Glutamatergic neuron (in vitro differentiated cells): ENCODE data around the gene XG. TPM values are rescaled to one million over a fixed set of nuclear protein-coding genes. Genes with fewer than 3 reads are reported as not detected.

ENCODE experiments used
- DNase-seq: peaks from one replicate; pipeline ENCODE4 v3.0.0; 2022
- H3K27ac Mint-ChIP-seq: one replicate; pipeline ENCODE4 v1.8.0; 2020; ENCODE audit warnings: mild to moderate bottlenecking, mixed read lengths, inconsistent platforms; ENCODE audit not compliant: unreplicated experiment
- H3K27me3 Mint-ChIP-seq: one replicate; pipeline ENCODE4 v1.8.0; 2020; ENCODE audit warnings: mild to moderate bottlenecking, moderate library complexity, mixed read lengths, inconsistent platforms; ENCODE audit not compliant: unreplicated experiment
- H3K36me3 Mint-ChIP-seq: one replicate; pipeline ENCODE4 v1.8.0; 2020; ENCODE audit warnings: mild to moderate bottlenecking, mixed read lengths, inconsistent platforms; ENCODE audit not compliant: unreplicated experiment
- H3K4me1 Mint-ChIP-seq: one replicate; pipeline ENCODE4 v1.8.0; 2020; ENCODE audit warnings: mild to moderate bottlenecking, low read depth, mixed read lengths, inconsistent platforms; ENCODE audit not compliant: unreplicated experiment
- H3K4me3 Mint-ChIP-seq: one replicate; pipeline ENCODE4 v1.8.0; 2020; ENCODE audit warnings: mild to moderate bottlenecking, mixed read lengths, inconsistent platforms; ENCODE audit not compliant: unreplicated experiment
- H3K9me3 Mint-ChIP-seq: one replicate; pipeline ENCODE4 v1.8.0; 2020; ENCODE audit warnings: mild to moderate bottlenecking, moderate library complexity, mixed read lengths, inconsistent platforms; ENCODE audit not compliant: unreplicated experiment
- total RNA-seq: library from RNA; stranded (reverse); fragmentation: NEBNext Ultra II Directional; extraction: Animal tissue kit (Norgen Biotek cat#: 25700); gene quantifications from one replicate; pipeline ENCODE4 v1.2.1, GENCODE V29; 2021; ENCODE audit not compliant: unreplicated experiment
- TF ChIP-seq, protein P1 (sequence below): fragments of 200-600 bp; sonication (generic); IDR thresholded peaks from one replicate; pipeline ENCODE4 v1.5.0; 2021; ENCODE audit not compliant: partially characterized antibody, unreplicated experiment

XG gene
- total RNA-seq, 1 donor from 2014 or later = not detected

DNA sequence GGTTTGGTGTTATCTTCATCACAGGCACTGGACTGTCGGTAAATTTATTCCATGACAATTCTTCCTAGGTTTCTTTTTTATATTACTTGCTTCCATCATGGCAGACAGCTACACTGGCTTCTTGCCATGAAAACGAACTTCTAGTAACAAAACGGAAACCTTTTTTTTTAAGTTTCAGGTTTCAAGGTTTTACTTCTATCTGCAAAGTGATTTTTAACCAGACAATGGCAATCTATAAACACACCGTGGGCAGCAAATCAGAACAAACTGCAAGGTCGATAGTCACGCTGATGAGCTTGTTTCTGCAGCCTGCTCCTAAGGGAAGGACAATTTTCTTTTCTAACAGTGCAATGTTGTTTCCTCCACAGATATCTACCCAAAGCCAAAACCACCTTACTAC, 29.9 kb downstream of the XG start:
- H3K4me3 Mint-ChIP-seq = no peak overlapping the region

GRCh38 chrX:2782171-2782570, 30.3 kb downstream of the XG start:
- Mint-ChIP-seq H3K27me3 (peaks cover 6% of the 10 kb centered on the region), H3K4me1 (no peaks in the 10 kb centered on the region), H3K27ac (no peak overlapping the region), H3K9me3 (no peaks in the 10 kb centered on the region), H3K36me3 (no peaks in the 10 kb centered on the region), H3K4me3 (no peak overlapping the region)
- DNase-seq = no peak
- TF ChIP-seq, protein P1, sequence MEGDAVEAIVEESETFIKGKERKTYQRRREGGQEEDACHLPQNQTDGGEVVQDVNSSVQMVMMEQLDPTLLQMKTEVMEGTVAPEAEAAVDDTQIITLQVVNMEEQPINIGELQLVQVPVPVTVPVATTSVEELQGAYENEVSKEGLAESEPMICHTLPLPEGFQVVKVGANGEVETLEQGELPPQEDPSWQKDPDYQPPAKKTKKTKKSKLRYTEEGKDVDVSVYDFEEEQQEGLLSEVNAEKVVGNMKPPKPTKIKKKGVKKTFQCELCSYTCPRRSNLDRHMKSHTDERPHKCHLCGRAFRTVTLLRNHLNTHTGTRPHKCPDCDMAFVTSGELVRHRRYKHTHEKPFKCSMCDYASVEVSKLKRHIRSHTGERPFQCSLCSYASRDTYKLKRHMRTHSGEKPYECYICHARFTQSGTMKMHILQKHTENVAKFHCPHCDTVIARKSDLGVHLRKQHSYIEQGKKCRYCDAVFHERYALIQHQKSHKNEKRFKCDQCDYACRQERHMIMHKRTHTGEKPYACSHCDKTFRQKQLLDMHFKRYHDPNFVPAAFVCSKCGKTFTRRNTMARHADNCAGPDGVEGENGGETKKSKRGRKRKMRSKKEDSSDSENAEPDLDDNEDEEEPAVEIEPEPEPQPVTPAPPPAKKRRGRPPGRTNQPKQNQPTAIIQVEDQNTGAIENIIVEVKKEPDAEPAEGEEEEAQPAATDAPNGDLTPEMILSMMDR = no peak

More for the DNA sequence above, 29.9 kb downstream of the XG start:
- Mint-ChIP-seq H3K36me3 (no peaks in the 10 kb centered on the region), H3K27me3 (peaks cover 6% of the 10 kb centered on the region), H3K4me1 (no peaks in the 10 kb centered on the region), H3K27ac (no peak overlapping the region), H3K9me3 (no peaks in the 10 kb centered on the region)
- DNase-seq = no peak
- TF ChIP-seq, protein P1 = no peak

GRCh38 chrX:2782778-2783177, 30.9 kb downstream of the XG start:
- no peak overlapping the region for H3K4me3 Mint-ChIP-seq
- DNase-seq = no peak
- no peaks in the 10 kb centered on the region for H3K9me3 Mint-ChIP-seq
- peaks cover 2% of the 10 kb centered on the region for H3K27me3 Mint-ChIP-seq
- no peak overlapping the region for H3K27ac Mint-ChIP-seq
- TF ChIP-seq, protein P1 = no peak
- H3K36me3 Mint-ChIP-seq = no peaks in the 10 kb centered on the region
- H3K4me1 Mint-ChIP-seq = no peaks in the 10 kb centered on the region

- no peak for DNase-seq
- Mint-ChIP-seq H3K36me3 (no peaks in the 10 kb centered on the region), H3K4me1 (no peaks in the 10 kb centered on the region), H3K27me3 (no peaks in the 10 kb centered on the region), H3K27ac (no peak overlapping the region), H3K9me3 (peaks cover 1% of the 10 kb centered on the region), H3K4me3 (no peak overlapping the region)
- TF ChIP-seq, protein P1 = no peak
These were observed 32.2 kb downstream of the XG start for GRCh38 chrX:2784026-2784425.

DNA sequence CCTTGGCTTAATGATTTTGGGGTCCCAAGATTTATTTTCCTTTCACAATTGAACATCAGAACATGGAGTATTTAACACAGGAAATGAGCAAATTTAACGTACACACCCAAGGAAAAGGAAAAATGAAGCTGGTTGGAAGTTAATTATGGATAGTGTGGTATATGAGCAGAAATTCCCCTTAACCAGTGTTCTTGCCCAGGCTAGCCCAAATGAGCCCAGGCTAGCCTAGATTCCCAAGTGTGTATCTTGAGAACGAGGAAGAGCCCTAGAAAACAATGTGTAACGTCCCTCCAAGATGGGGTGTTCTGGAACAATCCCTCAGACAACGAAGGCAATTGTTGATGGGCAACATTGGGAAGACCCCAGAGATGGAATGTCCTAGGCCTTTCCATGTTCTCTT, 33.7 kb downstream of the XG start:
- Mint-ChIP-seq H3K9me3 (peaks cover 1% of the 10 kb centered on the region), H3K36me3 (no peaks in the 10 kb centered on the region), H3K27me3 (no peaks in the 10 kb centered on the region), H3K4me3 (no peak overlapping the region), H3K4me1 (no peaks in the 10 kb centered on the region), H3K27ac (no peak overlapping the region)
- no peak for DNase-seq
- TF ChIP-seq, protein P1 = no peak
